ENCODE measurements around the gene FNDC3B.
"Not testable (repeated sequence)": the region's sequence is repeated elsewhere in the genome, so short reads cannot be mapped to it uniquely, and the experiment has no call there.

Gene FNDC3B

GRCh38 chr3:171995486-171995885, 43.9 kb upstream of the FNDC3B start:
- no peak overlapping the region for H3K9ac ChIP-seq (ENCODE audit: low read length)

GRCh38 chr3:171996178-171996817, 43.1 kb upstream of the FNDC3B start:
- TF ChIP-seq, protein P1, sequence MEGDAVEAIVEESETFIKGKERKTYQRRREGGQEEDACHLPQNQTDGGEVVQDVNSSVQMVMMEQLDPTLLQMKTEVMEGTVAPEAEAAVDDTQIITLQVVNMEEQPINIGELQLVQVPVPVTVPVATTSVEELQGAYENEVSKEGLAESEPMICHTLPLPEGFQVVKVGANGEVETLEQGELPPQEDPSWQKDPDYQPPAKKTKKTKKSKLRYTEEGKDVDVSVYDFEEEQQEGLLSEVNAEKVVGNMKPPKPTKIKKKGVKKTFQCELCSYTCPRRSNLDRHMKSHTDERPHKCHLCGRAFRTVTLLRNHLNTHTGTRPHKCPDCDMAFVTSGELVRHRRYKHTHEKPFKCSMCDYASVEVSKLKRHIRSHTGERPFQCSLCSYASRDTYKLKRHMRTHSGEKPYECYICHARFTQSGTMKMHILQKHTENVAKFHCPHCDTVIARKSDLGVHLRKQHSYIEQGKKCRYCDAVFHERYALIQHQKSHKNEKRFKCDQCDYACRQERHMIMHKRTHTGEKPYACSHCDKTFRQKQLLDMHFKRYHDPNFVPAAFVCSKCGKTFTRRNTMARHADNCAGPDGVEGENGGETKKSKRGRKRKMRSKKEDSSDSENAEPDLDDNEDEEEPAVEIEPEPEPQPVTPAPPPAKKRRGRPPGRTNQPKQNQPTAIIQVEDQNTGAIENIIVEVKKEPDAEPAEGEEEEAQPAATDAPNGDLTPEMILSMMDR (IDR thresholded peaks at IDR 0.05; ENCODE audit: insufficient read depth, low read length, poor library complexity, severe bottlenecking), result no peak
- TF ChIP-seq EZH2phosphoT487 (conservative IDR thresholded peaks at IDR 0.05; ENCODE audit: low read length), result no peak
- Histone ChIP-seq H3K27me3 (ENCODE audit: low read length) (no peaks in the 10 kb centered on the region), H3K9ac (ENCODE audit: low read length) (no peak overlapping the region), H3K27ac (ENCODE audit: low read depth, low read length) (no peak overlapping the region), H3F3A (ENCODE audit: insufficient read depth) (no peaks in the 10 kb centered on the region), H3K4me2 (ENCODE audit: low read depth, low read length, poor library complexity, severe bottlenecking) (no peak overlapping the region), H3K36me3 (ENCODE audit: low read length) (no peaks in the 10 kb centered on the region), H3K9me3 (ENCODE audit: insufficient read depth, low read length) (no peaks in the 10 kb centered on the region), H3K9me2 (replicated peaks; ENCODE audit: insufficient read depth, low read length) (no peaks in the 10 kb centered on the region), H2AFZ (ENCODE audit: low read depth, low read length, severe bottlenecking) (no peak overlapping the region), H4K20me1 (ENCODE audit: low read depth, low read length) (no peaks in the 10 kb centered on the region), H3K4me3 (ENCODE audit: insufficient read depth, low read length, poor library complexity, severe bottlenecking) (no peak overlapping the region), H3K79me2 (ENCODE audit: insufficient read depth, low read length) (no peaks in the 10 kb centered on the region)

More at GRCh38 chr3:171995486-171995885, 43.9 kb upstream of the FNDC3B start:
- Histone ChIP-seq H3K4me2 (ENCODE audit: low read depth, low read length, poor library complexity, severe bottlenecking) (no peak overlapping the region), H3K9me3 (ENCODE audit: insufficient read depth, low read length) (no peaks in the 10 kb centered on the region), H3K27me3 (ENCODE audit: low read length) (no peaks in the 10 kb centered on the region), H3K27ac (ENCODE audit: low read depth, low read length) (no peak overlapping the region), H3K4me3 (ENCODE audit: insufficient read depth, low read length, poor library complexity, severe bottlenecking) (no peak overlapping the region), H3F3A (ENCODE audit: insufficient read depth) (no peaks in the 10 kb centered on the region), H3K9me2 (replicated peaks; ENCODE audit: insufficient read depth, low read length) (no peaks in the 10 kb centered on the region), H4K20me1 (ENCODE audit: low read depth, low read length) (no peaks in the 10 kb centered on the region), H3K79me2 (ENCODE audit: insufficient read depth, low read length) (no peaks in the 10 kb centered on the region), H3K36me3 (ENCODE audit: low read length) (no peaks in the 10 kb centered on the region), H2AFZ (ENCODE audit: low read depth, low read length, severe bottlenecking) (no peak overlapping the region)
- TF ChIP-seq, protein P1 (IDR thresholded peaks at IDR 0.05; ENCODE audit: insufficient read depth, low read length, poor library complexity, severe bottlenecking), result no peak
- no peak for TF ChIP-seq EZH2phosphoT487 (conservative IDR thresholded peaks at IDR 0.05; ENCODE audit: low read length)

GRCh38 chr3:171998731-171999130, 40.6 kb upstream of the FNDC3B start:
- H3K79me2 ChIP-seq (ENCODE audit: insufficient read depth, low read length); H3K27ac ChIP-seq (ENCODE audit: low read depth, low read length); H3K4me3 ChIP-seq (ENCODE audit: insufficient read depth, low read length, poor library complexity, severe bottlenecking); H3K27me3 ChIP-seq (ENCODE audit: low read length); H4K20me1 ChIP-seq (ENCODE audit: low read depth, low read length); H3K9ac ChIP-seq (ENCODE audit: low read length); H3K9me3 ChIP-seq (ENCODE audit: insufficient read depth, low read length); H3K36me3 ChIP-seq (ENCODE audit: low read length); H2AFZ ChIP-seq (ENCODE audit: low read depth, low read length, severe bottlenecking); H3F3A ChIP-seq (ENCODE audit: insufficient read depth); H3K9me2 ChIP-seq (replicated peaks; ENCODE audit: insufficient read depth, low read length); H3K4me2 ChIP-seq (ENCODE audit: low read depth, low read length, poor library complexity, severe bottlenecking): not testable (repeated sequence)

DNA sequence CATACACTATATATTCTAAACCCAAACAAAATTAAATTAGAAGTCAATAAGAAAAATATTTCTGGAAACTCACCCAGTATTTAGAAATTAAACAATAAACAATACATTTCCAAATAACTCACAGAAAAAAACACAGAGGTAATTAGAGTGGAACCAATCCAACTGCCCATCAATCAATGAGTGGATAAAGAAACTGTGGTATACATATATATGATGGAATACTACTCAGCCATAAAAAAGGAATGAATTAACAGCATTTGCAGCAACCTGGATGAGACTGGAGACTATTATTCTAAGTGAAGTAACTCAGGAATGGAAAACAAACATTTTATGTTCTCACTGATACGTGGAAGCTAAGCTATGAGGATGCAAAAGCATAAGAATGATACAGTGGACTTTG, 37.8 kb upstream of the FNDC3B start:
- not testable (repeated sequence) for H4K20me1 ChIP-seq (ENCODE audit: low read depth, low read length); H3K79me2 ChIP-seq (ENCODE audit: insufficient read depth, low read length); H3K9me3 ChIP-seq (ENCODE audit: insufficient read depth, low read length); H3K27ac ChIP-seq (ENCODE audit: low read depth, low read length); H3K4me3 ChIP-seq (ENCODE audit: insufficient read depth, low read length, poor library complexity, severe bottlenecking); H3K27me3 ChIP-seq (ENCODE audit: low read length); H2AFZ ChIP-seq (ENCODE audit: low read depth, low read length, severe bottlenecking); H3K9me2 ChIP-seq (replicated peaks; ENCODE audit: insufficient read depth, low read length); H3K36me3 ChIP-seq (ENCODE audit: low read length); H3F3A ChIP-seq (ENCODE audit: insufficient read depth); H3K4me2 ChIP-seq (ENCODE audit: low read depth, low read length, poor library complexity, severe bottlenecking); H3K9ac ChIP-seq (ENCODE audit: low read length)

Data from SU-DHL-6 (cell line).